GM19324 (cell line): ENCODE measurements around the gene SYNPR.
A peak's percentile ranks its signal among the peaks of the same experiment; 100 is the strongest.

Experiments used
- ATAC-seq: cut with Tn5 transposase; IDR thresholded peaks from one replicate; pipeline ENCODE4 v1.9.1; 2021; ENCODE audit warnings: mild to moderate bottlenecking, moderate library complexity; ENCODE audit not compliant: unreplicated experiment, low FRiP score

Gene SYNPR

DNA sequence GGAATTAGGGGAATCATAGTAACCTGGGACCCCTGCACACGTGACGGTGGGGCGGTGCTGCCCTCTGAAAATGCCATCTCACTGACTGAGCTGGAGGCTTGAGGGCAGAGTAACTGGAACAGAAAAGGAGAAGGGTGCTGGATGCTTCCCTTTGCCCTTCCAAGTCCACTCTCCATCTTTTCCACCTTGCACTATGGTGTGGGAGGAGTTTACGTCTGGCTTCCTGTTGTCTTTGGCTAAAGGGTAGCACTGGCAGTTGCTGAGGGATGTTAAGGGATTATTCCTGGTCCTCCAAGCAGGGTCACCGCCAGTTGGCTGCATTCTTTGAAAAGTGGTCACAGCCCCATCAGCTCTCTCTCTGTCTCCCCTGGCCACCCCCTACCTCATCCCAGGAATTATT, 245.0 kb downstream of the SYNPR start:
- ATAC-seq: no peak

DNA sequence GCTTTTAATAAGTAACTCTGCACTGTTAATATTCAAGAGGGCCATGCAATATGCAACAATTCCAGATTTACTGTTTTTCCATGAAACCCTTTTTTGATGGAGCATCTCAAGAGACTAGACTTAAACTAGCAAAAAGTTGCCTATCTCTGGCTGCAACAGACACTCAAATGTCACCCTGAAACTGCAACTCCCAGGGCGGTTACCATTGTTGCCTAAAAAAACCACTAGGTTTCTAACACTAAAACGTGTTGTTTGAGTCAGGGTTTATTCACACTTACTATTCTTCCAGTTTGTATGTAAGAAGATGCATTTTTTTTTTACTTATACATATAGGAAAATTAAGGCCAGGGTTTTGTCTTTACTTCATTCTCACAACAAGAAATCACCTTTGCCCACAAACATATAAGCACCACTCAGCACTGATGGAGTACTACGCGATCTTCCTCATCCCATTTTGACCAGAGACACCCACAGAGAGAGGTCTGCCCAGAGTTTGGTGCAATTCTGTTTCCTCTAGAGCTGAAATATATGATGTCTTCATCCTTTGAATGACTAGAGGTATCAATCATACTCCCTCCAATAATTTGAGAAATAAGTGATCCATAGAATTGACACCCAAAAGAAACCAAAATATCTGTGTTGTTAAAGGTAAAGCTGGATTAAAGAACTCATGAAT, 250.4 kb downstream of the SYNPR start:
- no peak for ATAC-seq

DNA sequence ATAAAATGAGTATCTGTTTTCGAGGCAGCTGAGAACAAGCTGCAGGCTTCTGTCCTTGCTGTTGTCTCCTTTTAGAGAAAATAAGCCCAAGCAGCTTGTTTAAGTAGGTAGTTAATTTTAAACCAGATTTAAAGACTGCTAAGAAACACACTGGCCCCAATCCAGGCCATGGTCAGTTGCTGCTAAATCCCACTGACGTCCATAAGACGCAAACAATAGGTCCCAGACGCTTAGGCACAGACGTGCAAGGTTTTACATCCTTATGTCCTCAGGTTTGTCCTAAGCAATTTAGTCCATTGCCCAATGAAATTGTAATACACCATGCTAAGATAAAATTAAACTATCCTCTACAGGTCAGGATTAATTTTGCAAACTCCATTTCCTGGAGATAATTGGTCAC, 254.4 kb downstream of the SYNPR start:
- ATAC-seq: no peak

DNA sequence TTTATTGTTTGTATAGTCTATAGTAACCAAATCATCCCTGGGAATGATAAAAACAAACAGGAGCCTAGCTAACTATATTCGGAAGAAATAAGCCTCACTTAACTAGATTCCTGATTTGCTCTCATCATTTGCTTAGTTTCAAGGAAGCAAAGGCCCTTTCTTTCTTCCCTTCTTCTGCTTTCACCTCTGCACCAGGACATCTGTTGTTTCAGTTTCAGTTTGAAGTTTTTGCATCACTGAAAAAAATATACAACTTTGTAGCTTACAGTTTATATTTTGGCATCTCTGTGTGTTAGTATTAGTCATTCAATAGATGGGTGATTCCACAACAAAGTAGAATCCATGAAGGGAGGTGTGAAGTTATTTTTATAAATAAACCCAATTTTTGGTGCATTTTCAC, 260.8 kb downstream of the SYNPR start:
- ATAC-seq: no peak

DNA sequence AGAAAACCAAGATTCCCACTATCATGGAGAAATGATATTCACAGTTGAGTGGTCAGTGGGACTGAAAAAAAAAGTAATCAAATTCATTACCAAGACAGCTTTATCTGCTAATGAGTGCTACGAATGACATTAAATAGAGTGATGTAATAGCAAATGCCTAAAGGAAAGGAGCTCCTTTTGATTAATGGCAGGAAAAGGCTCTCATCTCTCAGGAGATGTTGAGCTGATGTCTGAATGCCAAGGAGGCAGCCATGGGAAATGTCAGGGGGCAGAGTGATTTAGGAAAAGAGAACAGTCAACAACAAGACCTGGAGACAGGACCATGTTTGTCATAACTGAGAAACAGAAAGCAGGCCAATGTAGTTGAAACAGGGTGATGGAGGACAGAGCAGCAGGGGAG, 277.7 kb downstream of the SYNPR start:
- ATAC-seq: no peak

DNA sequence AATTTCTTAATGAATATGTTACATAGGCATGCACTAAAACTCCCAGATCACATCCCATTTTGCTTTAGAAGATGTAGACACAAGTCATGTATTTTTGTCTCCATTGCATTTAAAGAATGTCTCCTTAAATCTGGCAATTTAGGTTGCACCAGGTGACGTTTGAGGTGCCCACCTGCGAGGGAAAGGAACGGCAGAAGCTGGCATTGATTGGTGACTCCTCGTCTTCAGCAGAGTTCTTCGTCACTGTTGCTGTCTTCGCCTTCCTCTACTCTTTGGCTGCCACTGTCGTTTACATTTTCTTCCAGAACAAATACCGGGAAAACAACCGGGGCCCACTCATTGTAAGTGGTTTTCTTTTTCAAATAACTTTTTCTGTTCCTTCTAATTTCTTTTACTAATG, 278.3 kb downstream of the SYNPR start:
- ATAC-seq: no peak

DNA sequence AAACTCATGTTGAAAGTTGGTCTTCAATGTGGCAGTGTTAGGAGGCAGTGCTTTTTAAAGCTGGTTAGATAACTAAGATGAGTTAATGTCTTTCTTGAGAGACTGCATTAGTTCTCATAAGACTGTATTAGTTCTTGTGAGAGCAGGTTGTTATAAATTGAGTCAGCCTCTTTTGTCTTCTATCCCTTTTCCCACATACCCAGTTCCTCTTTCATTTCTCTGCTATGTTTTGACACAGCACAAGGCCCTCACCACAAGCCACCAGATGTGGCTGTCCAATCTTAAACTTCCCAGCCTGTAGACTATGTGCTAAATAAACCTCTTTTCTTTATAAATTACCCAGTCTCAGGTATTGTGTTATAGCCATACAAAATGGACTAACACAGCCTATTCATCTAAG, 279.8 kb downstream of the SYNPR start:
- no peak for ATAC-seq

DNA sequence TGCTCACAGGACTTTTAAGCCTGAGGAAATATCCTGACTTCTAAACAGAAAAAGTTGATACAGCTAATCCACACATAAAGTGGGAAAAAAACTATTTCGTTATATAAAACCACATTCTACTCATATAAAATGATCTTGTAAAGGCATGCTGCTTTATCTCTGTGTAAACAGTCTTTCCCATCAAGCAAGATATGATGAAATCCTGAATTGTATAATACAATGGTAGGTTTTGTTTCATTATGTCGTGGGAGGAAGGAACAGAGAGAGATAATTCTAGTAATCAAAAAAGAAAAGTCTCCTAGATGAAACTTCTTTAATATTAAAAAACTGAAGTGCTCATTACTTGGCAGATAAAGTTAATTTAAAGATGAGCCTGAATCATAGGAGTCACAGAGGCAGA, 281.8 kb downstream of the SYNPR start:
- no peak for ATAC-seq

DNA sequence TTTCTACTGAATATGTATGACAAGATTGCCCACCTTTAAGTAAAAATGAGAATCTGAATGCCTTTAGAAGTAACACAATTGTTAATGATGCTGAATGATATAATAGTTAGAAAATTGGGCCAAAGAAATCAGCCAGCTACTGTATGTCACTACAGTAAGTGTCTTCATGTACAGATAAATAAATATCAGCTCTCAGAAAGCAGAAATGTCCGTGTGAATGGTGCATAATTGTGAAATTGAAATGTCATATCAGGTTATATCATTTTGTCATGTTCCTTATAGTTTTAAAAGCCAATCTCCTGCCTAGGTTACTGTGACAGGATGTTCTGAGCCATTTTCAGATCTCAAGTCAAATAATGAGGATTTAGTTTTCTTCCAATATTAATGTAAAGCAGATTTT, 283.8 kb downstream of the SYNPR start:
- ATAC-seq: no peak

DNA sequence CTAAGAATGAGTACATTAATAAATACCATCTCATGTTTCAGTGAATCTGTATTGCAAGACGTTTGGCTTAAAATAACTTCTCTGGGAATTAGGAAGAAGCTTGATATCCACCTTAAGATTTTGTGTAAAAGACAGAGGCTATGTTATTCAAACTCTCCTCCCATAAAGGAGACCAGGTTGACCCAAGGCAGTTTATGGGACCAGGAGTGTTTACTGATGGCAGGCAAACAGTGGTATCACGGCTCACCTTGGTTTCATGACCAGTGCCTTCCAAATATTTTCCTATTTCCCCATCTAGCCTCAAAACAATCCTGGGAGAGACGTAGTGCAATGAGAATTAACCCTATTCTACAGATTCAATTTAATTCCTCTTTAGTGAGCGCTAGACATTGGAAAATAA, 284.2 kb downstream of the SYNPR start:
- ATAC-seq: no peak

DNA sequence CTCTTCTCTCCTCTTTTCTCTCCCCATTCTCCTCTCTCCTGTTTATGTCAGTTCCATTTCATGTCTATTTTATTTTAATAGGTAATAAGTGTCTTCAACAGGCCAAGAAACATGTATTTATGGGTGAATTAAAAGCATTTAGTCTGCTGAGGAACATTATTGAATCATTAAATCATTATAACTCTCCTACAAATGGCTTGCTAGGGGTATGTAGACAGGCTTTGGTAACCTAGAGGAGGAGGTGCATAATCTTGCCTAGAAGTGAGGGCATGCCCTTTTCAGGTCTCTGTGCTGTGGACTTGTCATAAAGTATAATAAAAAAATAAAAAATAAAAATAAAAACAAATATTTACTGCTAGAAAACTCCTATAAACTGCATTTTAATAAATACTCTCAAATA, 285.5 kb downstream of the SYNPR start:
- ATAC-seq: no peak

DNA sequence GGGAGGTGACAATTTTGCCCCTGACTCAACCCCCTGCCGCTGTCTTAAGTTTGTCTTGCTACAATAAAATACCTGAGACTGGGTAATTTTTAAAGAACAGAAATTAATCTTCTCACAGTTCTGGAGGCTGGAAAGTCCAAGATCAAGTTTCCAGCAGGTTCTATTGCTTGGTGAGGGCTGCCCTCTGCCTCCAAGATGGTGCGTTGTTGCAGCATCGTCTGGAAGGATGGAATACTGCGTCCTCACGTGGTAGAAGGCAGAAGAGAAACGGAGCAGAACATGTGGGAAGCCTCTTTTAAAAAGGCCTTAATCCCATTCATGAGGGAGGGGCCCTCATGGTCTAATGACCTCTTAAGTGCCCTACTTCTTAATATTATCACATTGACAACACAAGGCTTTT, 287.1 kb downstream of the SYNPR start:
- ATAC-seq: no peak

DNA sequence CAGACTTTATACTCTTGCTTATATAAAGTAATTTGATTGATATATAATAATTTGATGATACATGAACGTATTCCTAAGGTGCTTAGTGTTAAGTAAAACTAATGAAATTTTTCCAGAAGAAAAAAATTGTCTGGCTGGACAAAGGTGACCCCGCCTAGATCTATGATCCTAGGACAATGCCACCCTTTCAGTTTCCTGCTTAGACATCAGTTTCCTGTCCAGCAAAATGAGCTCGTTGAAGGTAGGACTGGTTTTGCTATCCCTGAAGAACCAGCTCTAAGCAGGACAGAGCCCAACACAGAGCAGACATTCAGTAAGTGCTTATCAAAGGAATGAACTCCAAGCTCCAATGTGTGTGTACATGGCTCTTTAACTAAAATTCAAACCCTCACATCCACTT, 293.6 kb downstream of the SYNPR start:
- no peak for ATAC-seq

DNA sequence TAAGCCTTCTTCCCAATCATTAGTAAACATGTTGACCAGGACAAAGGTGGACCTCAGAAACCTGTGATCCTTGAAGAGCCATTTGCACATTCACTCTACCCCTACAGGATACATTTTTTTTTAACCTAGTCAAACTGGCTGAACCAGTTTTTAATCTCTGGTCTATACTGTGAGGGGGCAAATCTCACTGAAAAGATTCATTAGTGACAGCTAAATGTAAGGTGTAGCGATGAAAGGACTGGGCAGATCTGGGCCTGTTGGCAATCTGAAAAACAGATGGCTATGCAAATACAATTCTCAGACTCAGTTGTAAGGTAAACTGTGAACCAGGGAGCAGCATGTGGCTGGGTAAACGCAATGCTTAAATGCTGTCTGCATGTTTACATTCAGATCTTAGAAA, 298.7 kb downstream of the SYNPR start:
- peak; percentile 75 for ATAC-seq

DNA sequence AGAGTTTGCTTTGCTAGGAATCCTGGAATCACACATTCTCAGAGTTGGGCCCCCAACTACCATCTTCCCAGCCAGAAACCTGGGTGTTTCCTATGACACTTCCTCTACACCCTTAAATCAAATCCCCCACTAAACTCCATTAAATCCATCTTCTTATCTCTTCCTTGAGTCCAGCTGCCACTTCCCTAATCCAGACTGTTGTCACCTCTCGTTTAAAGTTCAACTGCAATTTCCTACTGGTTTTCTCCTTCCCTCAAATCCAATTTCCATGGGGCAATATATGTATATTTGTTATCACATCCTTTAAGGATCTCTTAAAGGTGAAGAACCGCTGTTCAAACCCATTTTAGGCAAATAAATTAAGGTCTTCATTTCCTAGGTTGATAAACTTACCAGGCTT, 300.8 kb downstream of the SYNPR start:
- ATAC-seq: no peak

DNA sequence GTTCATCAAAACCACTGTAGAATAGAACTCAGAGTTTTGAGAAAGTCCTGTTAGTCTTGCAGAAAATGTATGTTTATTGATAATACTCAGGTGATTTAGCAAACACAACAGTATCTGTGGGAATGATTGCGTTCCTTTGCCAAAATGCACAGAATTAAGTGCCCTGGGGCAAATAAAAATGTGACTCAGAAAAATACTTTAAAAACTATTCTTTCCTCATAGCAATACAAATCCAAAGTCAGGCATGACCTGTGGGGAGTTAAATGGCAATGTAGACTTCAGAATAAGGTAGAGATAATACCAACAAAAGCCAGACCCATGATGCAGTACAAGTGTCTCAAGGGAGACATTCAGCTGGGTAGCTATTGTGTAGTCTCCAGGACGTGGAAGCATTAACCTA, 302.0 kb downstream of the SYNPR start:
- no peak for ATAC-seq

DNA sequence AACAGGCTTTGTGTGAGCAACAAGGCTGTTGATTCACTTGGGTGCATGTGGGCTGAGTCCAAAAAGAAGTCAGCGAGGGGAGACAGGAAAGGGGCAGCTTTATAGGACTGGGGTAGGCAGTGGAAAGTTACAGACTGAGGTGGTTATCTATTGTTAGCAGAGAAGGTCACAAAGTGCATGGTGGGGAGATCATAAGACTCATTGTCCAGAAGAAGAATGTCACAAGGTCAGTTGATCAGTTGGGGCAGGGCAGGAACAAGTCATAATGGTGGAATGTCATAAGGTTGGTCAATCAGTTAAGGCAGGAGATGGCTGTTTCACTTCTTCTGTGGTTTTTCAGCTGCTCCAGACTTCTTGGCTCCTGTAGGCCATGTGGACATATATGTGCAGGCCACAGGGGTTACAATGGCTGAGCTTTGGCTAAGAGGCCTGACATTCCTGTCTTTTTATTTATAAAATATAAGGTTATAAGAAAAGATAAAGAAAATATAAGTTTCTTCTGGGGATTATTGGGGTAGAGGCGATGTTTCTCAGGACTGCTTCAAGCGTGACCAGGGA, 304.9 kb downstream of the SYNPR start:
- no peak for ATAC-seq

DNA sequence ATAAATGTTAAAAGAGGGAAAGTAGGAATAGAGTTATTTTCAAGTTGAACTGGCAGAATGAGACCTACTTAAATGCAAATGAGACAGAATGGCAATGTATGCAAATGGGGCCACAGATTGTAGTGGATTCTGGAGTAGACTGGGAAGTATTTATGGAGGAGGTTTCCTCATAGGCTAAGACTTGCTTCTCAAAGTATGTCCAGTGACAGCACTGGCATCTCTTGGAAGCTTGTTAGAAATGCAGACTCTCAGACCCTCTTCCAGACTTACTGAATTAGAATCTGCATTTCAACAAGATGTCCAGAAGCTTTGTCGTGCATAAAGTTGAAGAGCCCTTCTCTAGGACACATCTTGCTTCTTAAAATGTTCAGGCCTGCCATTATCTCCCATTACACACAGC, 306.6 kb downstream of the SYNPR start:
- no peak for ATAC-seq

DNA sequence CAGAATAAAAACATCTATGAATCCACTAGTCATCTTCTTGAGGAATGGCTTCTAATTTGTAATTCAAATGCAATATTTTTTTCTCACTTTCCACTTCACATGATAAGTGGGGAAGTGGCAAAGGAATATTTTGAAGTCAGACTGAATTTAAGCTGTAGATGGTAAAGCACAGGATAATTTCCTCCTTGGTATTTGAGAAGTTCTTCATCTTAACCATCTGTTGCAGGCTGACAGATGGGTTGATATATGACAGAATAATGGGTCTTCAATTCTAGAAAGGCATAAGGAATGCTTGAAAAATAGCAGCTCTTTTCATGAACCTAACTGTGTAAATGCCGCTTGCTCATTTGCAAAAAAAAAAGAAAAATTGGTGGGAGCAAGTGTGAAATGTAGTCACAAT, 307.8 kb downstream of the SYNPR start:
- no peak for ATAC-seq

DNA sequence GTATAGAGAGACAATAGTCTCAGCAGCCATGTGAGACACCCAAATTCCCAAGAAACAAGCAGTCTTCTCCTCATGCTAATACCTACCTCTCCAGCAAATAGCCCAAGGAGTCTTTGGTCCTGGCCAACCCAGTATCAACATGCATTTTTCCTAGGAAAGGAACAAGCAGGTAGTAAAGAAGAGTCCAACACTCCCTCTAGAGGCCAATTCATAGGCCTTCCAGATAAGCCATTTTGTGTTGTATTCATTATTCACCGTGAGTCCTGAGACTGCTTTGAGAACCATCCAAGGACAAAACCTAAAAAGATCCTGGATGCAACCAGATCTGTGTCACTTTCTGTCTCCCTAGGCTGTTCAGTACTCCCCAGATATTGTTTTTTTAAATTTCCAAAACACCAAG, 310.8 kb downstream of the SYNPR start:
- no peak for ATAC-seq

DNA sequence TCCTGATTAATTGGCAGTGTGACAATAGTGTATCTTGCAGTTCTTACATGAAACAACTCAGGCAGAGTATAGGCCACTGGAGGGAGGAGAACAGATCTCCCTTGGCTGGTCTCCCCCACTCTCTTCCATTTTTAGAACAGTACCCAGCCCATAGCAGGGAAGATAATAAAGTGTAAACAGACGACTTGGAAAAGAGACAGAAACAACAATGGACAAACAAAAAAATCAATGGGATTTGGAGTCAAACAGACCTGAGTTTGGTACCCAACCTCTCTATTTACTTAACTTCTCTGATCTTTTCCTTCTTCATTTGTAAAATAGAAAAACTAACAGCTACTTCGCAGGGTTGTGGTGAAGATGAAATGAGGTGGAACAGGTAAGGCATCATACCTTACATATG, 315.7 kb downstream of the SYNPR start:
- ATAC-seq: no peak

DNA sequence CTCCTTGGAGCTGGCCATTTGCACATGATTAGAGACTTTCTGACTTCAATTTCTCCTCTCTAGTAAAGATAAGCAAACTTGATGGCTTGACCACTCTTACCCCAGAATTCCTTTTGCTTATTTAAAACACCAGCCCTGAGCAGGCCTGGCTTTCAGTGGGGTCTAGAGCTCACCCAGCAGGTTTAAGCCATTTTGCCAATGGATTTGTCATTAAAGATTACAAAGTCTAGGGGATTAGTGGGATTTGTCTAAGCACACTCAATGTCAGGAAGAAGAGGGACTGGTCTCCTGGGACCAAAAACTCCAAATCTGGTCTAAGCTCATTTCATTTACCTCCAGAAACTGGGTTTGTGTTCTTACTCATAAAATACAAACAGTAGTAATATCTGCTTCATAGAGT, 317.1 kb downstream of the SYNPR start:
- ATAC-seq: no peak

DNA sequence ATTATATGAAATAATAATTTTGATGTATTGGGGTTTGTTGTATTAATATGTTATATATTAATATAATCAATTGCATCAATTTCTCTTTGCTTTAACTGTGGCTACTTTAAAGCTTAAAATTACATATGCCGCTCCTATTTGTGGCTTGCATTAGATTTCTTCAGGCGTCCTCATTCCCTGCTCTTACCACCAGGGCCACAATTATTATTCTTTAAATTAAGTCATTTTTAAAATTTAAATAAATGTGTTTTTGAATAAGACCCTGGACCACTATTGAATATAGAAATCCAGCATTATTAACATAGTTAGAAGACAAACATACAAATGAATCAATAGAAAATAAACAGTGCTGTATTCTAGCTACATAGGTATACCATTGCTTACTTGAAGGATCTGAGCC, 318.9 kb downstream of the SYNPR start:
- no peak for ATAC-seq
